GM18873 (cell line): ENCODE measurements around the gene ARHGAP21.

Source experiments
- ATAC-seq: cut with Tn5 transposase; IDR thresholded peaks from one replicate; pipeline ENCODE4 v1.9.1; 2021; ENCODE audit warnings: mild to moderate bottlenecking, moderate library complexity, moderate number of reproducible peaks; ENCODE audit not compliant: unreplicated experiment, low FRiP score

The ARHGAP21 gene

GRCh38 chr10:24723386-24723787, 300 bp downstream of the ARHGAP21 start:
- peak; percentile 20 for ATAC-seq

DNA sequence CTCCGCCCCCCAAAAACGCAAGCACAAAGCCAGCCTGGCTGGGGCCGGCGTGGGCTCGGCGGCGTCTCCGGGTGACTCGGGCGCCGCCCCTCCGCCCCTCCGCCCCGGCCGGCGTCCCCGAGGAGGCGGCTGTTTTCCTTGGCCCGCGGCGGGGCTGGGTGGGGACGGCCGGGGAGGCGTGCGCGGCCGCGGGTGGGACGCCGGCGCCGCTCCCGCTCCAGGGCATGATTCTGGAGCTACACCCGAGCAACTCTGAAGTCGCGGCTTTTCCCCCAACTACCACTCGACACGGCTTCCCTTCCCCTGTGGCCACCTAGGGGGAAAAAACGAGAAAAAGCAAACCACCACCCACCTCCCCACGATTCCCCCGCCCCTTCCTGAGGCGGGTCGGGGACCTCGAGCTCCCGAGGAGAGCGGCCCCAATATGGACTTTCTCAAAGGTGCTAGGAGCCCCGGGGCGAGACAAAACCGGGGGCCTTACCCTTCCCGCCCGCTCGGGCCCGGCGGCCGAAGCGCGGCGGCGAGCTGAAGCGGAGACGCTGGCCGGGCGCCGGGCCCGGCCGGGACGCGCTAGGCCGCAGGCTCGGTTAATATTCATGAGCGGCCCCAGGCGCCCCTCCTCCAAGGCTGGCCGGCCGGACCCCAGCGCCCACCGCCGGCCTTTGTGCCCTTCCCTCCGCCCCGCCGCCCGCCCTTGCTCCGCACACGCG, 856 bp downstream of the ARHGAP21 start:
- ATAC-seq: peak; percentile 16

DNA sequence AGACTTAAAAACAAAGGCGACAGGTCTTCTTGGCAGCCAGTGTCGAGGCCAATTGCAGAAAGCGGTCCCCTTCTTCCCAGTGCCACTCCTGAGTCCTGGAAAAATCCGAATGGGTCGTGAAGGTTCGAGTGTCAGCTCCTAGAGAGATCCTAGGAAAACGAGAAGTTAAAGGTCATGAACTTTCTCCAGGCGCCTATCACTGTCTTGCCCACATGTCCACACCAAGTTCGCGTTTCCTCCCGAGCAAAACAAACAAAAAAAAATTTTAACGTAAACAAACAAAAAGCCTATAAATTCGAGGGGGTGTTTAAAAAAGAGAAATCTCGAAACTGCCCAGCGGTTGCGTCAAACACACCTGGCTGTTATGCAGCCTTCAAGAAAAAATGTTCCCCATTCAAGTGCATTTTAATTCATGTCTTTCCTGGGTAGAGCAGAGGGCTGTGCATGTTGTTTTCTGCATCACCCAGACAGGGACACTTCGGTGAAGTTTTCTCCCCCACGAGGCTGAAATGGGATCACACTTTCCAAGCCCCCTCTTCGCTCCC, 1.5 kb downstream of the ARHGAP21 start:
- no peak for ATAC-seq

DNA sequence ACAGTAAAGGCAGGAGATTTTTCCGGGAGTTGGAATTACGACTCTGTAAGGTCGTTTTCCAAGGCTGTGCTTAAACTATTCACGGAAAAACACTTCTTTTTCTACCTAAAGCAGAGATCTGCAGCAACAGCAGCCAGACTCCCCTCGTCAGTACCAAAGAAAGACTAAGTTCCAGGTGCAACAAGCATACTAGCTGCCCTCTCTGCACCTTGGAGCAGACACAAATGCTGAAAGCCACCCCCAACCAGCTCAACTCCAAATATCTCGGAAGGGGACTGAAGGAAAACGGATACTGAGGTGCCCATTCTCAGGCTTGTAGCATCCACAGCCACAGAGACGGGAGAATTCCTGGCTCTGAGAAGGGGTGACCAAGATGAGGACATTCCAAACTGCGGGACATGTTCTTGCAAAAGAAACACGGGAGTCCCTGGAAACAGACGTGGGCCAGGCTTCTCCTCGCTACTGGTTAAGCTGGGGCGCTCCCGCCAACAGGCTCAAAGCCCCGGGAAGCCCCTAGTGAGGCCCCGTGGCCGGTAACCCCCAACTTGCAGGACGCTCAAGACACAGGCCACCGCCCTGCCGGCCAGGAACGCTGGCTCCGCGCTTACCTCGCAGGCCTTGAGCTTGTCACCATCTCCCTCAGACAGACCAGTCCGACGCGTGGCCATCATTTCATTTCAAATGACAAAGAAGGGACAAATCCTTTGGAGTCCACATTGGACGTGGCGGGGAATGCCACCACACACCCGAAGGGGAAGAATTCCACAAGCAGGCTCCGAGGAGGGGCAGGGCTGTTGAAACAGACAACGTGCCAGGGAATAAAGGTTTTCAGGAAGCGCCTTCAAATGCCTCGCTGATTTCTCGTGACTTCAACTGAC, 2.2 kb downstream of the ARHGAP21 start:
- ATAC-seq: no peak

DNA sequence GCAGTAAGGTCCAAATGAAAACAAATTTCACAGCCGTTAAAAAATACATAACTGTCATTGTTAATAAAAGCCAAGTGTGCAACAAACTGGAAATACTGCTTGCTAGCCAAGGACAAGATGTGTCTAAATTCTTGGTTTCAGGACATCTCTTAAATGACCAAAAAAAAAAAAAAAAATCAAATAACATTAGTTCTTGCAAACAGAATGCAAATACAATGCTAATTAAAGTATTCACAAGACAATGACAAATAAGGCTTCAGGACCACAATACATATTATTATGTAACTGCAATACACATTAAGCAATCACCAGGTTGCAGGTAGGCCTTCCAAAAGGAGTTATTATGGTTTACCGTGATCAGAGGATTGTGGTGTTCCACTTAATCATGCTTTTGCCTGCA, 3.6 kb downstream of the ARHGAP21 start:
- ATAC-seq: no peak

DNA sequence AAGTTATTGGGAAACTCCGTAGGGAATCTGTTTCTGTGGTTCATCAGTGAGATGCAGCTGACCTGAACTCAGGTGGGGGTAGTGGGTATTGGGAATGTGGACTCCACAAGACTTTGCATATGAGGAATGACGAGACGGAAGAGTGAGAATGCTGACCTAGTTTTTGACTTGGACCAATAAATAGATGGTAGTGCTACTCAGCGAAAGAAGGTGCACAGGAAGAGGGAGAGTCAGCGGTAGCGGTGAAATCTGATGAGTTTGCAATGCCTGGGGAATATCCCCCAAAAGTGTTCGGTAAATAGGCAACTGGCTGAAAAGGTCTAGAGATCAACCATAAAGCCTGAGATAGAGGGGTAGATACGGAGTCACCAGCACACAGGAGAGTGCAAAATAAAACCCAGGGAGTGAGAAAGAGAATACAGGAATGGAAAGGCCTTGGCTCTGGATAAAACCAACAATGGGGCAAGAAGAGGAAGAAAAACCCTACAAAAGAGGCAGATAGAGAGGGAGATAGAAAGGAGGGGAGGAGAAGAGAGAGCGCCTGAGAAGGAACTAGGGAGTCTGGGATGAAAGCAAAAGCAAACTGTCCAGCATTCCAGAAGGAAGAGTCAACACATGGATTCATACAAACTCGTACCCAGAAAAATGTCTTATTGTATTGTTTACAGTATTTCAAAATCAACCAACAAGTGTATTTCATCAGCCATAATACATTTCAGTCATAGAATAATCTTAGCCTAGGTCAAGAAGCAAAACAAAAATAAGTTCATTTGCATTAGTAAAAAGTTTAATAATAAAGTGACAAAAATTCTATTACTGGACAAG, 5.4 kb downstream of the ARHGAP21 start:
- no peak for ATAC-seq

DNA sequence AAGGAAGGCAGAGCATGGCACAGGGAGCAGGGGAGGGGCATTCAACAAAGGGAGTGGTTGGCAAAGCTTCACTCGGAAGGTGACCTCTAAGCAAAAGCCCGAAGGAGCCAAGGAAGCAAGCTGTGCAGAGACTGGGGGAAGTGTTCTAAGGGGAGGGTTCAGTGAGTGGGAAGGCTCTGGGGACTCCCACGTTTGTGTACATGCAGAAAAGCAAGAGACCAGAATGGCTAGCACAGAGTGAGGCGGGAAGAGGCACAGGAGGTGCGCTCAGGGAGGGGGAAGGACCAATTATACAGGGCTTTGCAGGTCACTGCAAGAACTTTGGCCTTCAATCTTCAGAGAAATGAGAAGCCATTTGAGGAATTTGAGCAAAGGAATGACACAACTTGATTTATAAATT, 7.4 kb downstream of the ARHGAP21 start:
- ATAC-seq: no peak

DNA sequence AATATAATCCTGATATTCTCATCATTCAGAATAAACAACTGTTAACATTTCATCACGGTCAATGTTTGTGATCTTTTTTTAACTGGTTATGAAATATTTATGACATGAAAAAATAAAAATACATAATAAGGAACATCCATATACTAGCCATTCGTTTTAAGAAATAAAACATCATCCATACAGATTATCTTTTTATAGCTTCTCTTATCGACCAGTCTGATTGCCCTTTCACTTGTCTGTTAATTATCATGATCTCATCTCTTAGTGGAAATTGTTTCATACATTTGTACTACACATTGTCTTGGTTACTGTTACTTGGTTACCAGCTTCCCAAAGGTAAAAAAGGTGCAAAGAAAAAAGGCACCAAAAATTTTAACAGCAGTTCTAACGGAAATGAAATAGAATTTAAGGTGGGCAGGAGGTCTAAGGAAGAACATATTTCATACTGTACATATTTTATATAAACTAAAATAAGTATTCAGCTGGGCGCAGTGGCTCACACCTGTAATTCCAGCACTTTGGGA, 8.4 kb downstream of the ARHGAP21 start:
- ATAC-seq: no peak

DNA sequence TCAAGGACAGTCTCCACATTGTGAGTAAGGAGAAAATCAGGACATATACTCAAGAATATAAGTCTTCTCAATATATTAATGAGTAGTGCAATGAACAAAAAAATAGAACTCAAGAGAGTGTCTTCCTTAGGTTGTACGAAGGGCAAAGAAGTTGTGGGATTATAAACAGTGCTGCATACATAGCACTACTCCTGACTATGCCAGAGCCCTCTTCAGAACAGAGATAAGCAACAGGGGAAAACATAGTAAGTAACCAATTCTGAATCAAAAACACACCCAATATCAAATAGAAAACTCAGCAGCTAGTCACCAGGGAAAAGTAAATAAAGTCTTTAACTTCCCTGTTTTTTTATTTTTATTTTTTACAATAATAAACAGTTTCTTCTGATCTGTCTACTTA, 10.6 kb downstream of the ARHGAP21 start:
- no peak for ATAC-seq

DNA sequence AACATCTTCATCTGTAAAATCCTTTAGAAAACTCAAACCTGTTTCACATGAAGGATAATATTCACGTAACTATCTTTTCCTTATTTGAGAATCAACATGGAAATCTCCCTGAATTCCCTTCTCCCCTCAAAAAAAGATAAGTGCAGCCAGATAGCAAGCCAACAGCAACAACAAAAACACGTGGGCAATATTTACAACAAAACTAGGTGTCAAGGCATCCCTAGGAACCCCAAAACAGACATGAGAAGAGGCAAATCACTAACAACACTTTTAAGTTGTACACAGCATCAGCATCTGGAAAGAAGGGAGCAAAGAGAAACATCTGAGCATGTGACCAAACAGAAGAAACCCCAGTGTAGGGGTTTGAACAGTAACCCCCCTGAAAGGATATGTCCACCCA, 12.2 kb downstream of the ARHGAP21 start:
- no peak for ATAC-seq

DNA sequence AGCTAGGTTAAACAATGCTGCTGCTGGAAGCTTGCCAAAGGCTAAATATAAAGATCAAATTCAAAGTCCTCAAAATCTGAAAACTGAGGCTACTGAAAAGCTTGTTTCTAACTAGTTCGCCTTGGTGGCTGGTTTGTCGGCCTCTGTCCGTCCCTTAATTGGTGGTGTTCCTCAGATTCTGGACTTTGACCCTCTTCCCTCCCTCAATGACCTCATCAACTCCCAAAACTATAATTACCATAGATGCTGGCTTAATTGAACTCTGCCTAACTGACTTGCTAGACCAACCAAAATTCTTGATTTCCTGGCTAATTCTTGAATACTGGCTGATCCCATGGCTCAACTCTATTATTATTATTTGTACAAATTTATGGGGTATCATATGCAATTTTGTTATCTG, 15.6 kb downstream of the ARHGAP21 start:
- no peak for ATAC-seq

DNA sequence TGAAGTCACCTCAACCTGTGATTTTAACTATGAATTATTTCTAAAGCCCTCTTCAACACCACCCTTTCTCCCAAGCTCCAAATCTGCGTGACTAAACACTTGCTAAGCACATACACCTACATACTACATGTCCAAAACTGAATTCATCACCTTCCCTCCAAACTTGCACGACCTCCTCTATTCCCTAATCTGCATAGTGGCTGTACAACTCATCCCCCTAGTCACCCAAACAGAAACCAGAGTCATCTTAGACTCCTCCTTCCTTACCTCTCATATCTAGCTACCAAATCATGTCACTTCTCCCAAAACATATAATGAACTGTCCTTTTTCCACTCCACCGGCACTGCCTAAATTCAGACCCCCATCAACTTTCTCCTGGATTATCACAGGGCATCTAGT, 16.2 kb downstream of the ARHGAP21 start:
- no peak for ATAC-seq

DNA sequence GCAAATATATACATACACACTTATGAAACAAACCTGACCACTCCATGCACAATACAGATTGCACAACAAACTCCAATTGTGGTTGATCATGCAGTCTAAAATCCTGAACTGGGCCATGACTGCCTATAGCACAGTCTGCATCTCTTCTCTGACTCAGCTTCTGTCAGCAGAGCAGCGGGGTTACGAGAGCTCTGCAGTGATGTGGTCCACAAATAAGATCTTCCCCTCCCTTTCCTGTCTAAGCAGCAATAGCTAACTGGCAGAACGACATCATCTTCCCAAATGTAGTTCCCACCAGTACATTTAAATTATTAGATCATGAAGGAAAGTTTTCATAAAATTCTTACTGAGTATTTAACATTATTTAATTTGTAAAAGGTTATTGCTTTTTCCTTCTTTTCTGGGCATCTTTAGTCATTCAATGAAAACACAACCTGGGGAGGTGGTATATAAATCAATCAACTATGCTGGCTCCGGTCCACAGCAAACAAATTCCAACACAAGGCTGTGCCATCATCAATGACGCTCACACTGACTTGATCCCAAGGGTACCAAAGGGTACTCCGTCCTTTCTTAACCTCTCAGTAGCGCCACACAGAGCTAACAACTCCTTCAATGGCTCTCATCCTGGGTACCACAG, 17.1 kb downstream of the ARHGAP21 start:
- no peak for ATAC-seq

DNA sequence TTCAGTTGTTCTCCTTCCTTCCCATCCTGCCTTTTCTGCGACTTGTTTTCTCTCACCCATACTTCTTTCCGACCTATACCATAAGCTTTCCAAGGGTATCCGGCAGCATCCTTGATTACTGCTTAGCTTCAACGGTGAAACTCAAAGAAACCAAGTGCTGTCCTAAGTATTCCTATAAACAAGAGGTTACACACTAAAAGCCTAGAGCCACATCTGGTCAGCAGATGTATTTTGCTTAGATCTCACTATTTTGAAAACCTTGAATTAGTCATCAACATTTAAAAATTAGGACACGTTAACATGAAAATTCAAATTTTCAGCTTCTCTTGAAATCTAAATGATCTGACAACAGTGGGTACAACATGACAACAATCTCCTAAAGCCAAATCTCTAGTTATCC, 20.0 kb downstream of the ARHGAP21 start:
- no peak for ATAC-seq

GRCh38 chr10:24701447-24701846, 22.2 kb downstream of the ARHGAP21 start:
- peak; percentile 83 for ATAC-seq

GRCh38 chr10:24700948-24701347, 22.7 kb downstream of the ARHGAP21 start:
- ATAC-seq: no peak

DNA sequence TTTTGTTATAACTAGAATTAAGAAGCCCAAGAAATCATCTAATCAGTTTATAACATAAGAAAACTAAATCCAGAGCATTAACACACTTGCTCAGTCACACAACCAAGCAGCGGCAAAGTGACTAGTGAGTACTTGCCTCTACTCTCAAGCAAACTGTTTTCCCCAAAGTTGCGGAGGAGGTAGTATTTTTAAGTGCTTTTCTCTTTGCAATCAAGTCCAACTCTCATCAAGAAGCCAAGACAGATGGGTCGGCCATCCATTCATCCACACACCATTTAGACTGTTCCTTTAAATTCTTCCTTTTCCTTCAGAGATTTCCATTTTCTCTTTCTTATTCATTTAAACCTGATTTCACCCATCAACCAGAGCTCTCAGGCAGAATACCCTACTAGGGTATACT, 25.4 kb downstream of the ARHGAP21 start:
- ATAC-seq: no peak

DNA sequence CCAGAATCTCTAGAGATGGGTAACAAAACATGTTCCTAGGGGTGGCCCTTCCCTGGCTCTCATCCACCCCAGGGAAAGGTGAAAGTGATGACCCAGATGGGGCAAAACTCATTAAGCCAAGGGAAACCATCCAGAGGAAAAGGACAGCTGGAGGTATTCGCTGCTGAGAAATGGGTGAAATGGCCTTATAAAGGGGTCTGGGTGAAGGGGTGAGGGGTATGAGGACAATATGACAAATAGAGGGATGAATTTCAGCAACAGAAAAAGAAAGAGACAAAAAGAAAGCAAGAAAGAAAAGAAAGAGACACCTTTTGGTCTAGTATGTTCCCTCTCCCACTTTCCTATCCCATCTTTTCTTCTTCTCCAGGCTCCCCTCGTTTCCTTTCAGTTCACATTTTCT, 26.6 kb downstream of the ARHGAP21 start:
- no peak for ATAC-seq

DNA sequence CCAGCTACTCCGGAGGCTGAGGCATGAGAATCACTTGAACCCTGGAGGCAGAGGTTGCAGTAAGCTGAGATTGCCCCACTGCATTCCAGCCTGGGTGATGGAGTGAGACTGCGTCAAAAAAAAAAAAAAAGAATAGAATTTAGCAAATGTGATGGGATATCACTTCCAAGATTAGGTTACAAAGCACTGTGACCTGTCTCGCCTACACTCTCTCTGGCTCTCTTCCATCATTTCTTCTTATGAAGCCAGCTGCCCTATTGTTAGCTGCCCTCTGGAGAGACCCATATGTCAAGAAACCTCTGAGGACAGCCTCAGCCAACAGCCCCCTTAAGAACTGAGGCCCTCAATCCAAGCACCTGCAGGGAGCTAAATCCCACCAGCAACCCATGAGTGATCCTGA, 28.2 kb downstream of the ARHGAP21 start:
- no peak for ATAC-seq

DNA sequence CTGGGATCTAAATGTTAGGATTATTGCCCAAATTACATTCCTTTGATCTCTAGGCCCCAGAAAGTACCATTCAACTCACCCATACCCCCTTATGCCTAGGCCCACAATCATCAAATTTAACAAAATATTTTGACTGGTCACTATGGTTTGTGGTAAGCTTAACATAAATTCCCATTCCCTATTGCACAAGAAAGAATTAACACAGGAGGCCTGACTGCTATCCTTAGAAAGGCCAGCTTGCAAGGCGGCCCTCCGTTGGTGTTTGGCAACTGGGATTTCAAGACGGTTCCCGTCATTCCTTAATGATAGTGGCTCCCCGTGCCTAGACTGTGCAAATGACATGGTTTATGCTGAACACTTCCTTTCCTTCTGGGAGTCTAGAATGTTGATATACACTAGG, 29.6 kb downstream of the ARHGAP21 start:
- ATAC-seq: no peak
